HG02981 (cell line): Measurements from ENCODE around the gene ZBTB45.
"Not testable (repeated sequence)": the region's sequence is repeated elsewhere in the genome, so short reads cannot be mapped to it uniquely, and the experiment has no call there.

Source experiments
- ATAC-seq: cut with Tn5 transposase; IDR thresholded peaks from one replicate; pipeline ENCODE4 v1.9.1; 2021; ENCODE audit warnings: mild to moderate bottlenecking, moderate library complexity; ENCODE audit not compliant: unreplicated experiment

ZBTB45 gene

GRCh38 chr19:58513213-58513693 lies 6.4 kb downstream of the ZBTB45 start:
- ATAC-seq = no peak

- ATAC-seq = no peak
Observed at GRCh38 chr19:58511353-58512208, 8.0 kb downstream of the ZBTB45 start, which contains the start of gene SLC27A5. TSS of gene SLC27A5 (minus strand) at chr19:58511992. CDS start at chr19:58511955, 37 bp downstream.

- no peak for ATAC-seq
Observed at GRCh38 chr19:58510084-58510862, 9.3 kb downstream of the ZBTB45 start.

- no peak for ATAC-seq
Observed at GRCh38 chr19:58509731-58510083, 9.9 kb downstream of the ZBTB45 start.

- ATAC-seq = not testable (repeated sequence)
Observed at GRCh38 chr19:58507602-58508223, 11.9 kb downstream of the ZBTB45 start.

GRCh38 chr19:58500242-58500641 lies 19.4 kb downstream of the ZBTB45 start:
- no peak for ATAC-seq

GRCh38 chr19:58499021-58499927 lies 20.3 kb downstream of the ZBTB45 start:
- peak; percentile 91 for ATAC-seq

GRCh38 chr19:58498316-58499020 lies 21.1 kb downstream of the ZBTB45 start:
- ATAC-seq = no peak

GRCh38 chr19:58497634-58498170 lies 21.9 kb downstream of the ZBTB45 start:
- no peak for ATAC-seq

GRCh38 chr19:58492265-58492664 lies 27.3 kb downstream of the ZBTB45 start:
- ATAC-seq = no peak

GRCh38 chr19:58491393-58491792 lies 28.2 kb downstream of the ZBTB45 start:
- no peak for ATAC-seq

GRCh38 chr19:58484349-58484748 lies 35.3 kb downstream of the ZBTB45 start:
- ATAC-seq = not testable (repeated sequence)

GRCh38 chr19:58483776-58484175 lies 35.8 kb downstream of the ZBTB45 start:
- no peak for ATAC-seq

- ATAC-seq = no peak
Observed at GRCh38 chr19:58482372-58482771, 37.2 kb downstream of the ZBTB45 start.

- no peak for ATAC-seq
Observed at GRCh38 chr19:58480831-58481230, 38.8 kb downstream of the ZBTB45 start.

- ATAC-seq = no peak
Observed at GRCh38 chr19:58480481-58480830, 39.2 kb downstream of the ZBTB45 start.

- no peak for ATAC-seq
Observed at GRCh38 chr19:58479736-58480480, 39.7 kb downstream of the ZBTB45 start.

- ATAC-seq = no peak
Observed at GRCh38 chr19:58479303-58479702, 40.3 kb downstream of the ZBTB45 start.

- ATAC-seq = no peak
Observed at GRCh38 chr19:58477871-58478270, 41.7 kb downstream of the ZBTB45 start.
